Subcutaneous abdominal adipose tissue (tissue), 5 donors: Measurements from ENCODE around the gene DMAP1.

Source experiments
- H3K27ac ChIP-seq: one replicate; pipeline ENCODE4 v1.7.0; 2013; ENCODE audit warnings: low read depth, mild to moderate bottlenecking, inconsistent platforms, low read length, moderate library complexity
- H3K27me3 ChIP-seq, 5 donors: one replicate each; pipeline ENCODE4 v1.7.0; 2013; ENCODE audit warnings: low read length in 5 of 5, inconsistent platforms in 1 of 5; ENCODE audit not compliant: control insufficient read depth in 5 of 5, insufficient read depth in 4 of 5
- H3K36me3 ChIP-seq, 5 donors: one replicate each; pipeline ENCODE4 v1.7.0; 2013; ENCODE audit warnings: low read length in 5 of 5; ENCODE audit not compliant: control insufficient read depth in 5 of 5, insufficient read depth in 5 of 5
- H3K4me1 ChIP-seq, 5 donors: one replicate each; pipeline ENCODE4 v1.7.0; 2013; ENCODE audit warnings: low read length in 5 of 5, mild to moderate bottlenecking in 3 of 5, moderate library complexity in 1 of 5; ENCODE audit not compliant: control insufficient read depth in 5 of 5, insufficient read depth in 5 of 5
- H3K4me3 ChIP-seq, 5 donors: one replicate each; pipeline ENCODE4 v1.7.0; 2013; ENCODE audit warnings: low read length in 5 of 5, low read depth in 1 of 5
- H3K9ac ChIP-seq, 5 donors: one replicate each; pipeline ENCODE4 v1.7.0; 2013; ENCODE audit warnings: low read length in 5 of 5, mild to moderate bottlenecking in 4 of 5, moderate library complexity in 3 of 5
- H3K9me3 ChIP-seq, 5 donors: one replicate each; pipeline ENCODE4 v1.7.0; 2013; ENCODE audit warnings: low read length in 5 of 5; ENCODE audit not compliant: control insufficient read depth in 5 of 5
- donor health status: healthy.
- donor health status: healthy.
- donor health status: healthy.
- donor health status: healthy.
- donor health status: healthy.

Gene DMAP1

GRCh38 chr1:44239331-44239960 is 26.2 kb downstream of the DMAP1 start:
- Histone ChIP-seq H3K9ac (peak overlapping the region in 2 of 5 donors; percentile 37 to 66), H3K4me3 (no peak overlapping the region), H3K36me3 (peaks cover 0 to 31% (median 12%) of the 10 kb centered on the region in 5 donors), H3K27me3 (no peaks in the 10 kb centered on the region), H3K4me1 (peaks cover 5 to 38% (median 31%) of the 10 kb centered on the region in 5 donors), H3K9me3 (no peaks in the 10 kb centered on the region), H3K27ac (peak overlapping the region; percentile 61)

DNA sequence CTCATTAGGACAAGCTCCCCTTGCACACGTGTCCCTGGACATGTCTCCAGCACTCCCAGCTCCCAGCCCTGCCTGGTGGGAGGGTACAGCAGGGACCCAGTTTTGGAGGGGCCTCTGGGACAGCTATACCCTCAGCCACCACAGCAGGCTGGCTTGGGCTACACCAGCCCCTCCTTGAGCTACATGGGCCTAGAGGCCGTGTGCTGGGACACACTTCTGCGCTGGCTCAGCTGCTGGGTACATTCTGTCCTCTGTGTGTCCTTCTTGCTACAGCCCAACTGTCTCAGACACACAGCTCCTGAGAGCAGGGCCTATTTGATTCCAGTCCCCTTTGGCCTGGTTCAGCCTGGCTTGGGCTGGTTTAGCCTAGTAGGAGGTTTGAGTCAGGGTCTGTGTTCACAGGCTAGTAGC is 26.7 kb downstream of the DMAP1 start:
- Histone ChIP-seq H3K4me1 (peaks cover 5 to 38% (median 31%) of the 10 kb centered on the region in 5 donors), H3K9ac (peak overlapping the region in 2 of 5 donors; percentile 61 to 66), H3K27ac (peak overlapping the region; percentile 61), H3K9me3 (no peaks in the 10 kb centered on the region), H3K4me3 (no peak overlapping the region), H3K27me3 (no peaks in the 10 kb centered on the region), H3K36me3 (peaks cover 0 to 31% (median 13%) of the 10 kb centered on the region in 5 donors)

DNA sequence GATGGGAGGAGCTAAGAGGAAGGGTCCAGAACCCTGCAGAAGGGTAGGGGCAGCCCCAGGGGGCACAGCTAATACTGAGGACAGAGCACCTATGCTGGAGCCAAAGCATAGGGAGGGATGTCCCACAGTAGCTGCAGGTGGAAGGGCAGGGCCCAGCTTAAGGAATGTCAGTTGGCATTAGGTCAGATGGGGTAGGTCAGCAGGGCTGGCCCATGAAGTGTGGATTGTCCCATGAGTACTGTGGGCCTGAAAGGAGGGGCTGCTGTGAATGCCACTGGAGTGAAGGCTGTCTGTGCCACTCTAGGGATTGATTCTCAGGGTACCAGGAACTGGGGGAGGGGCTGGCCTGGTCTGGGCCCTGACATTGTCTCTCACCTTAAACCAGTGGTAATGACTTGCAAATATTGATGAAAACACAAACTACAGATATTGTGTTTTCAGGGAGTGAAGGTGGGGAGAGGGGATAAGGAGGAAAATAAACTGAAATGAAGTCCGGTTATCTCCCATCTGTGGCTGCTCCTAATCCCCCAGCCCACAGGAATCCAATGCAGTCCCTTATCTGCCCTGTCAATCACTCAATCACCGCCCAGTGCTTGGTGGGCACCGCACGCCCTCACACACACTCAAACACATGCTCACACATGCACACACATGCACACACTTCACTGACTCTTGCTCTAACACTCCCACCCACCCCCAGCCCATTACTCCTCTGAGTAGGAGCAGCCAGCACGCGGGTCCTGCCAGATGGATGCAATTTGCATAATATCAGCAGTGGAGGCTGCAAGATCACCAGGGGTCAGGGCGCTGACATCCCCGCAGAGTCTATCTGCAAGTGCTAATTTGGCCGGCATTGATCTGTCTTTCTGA is 27.8 kb downstream of the DMAP1 start:
- Histone ChIP-seq H3K9me3 (no peaks in the 10 kb centered on the region), H3K4me1 (peaks cover 5 to 38% (median 31%) of the 10 kb centered on the region in 5 donors), H3K27me3 (no peaks in the 10 kb centered on the region), H3K9ac (peak overlapping the region in 2 of 5 donors; percentile 8 to 61), H3K27ac (peak overlapping the region; percentile 61), H3K4me3 (no peak overlapping the region), H3K36me3 (peaks cover 0 to 31% (median 13%) of the 10 kb centered on the region in 5 donors)

- no peak overlapping the region for H3K9ac ChIP-seq
- no peak overlapping the region for H3K4me3 ChIP-seq
- peaks cover 5 to 36% (median 31%) of the 10 kb centered on the region in 5 donors for H3K4me1 ChIP-seq
- no peaks in the 10 kb centered on the region for H3K27me3 ChIP-seq
- no peak overlapping the region for H3K27ac ChIP-seq
- no peaks in the 10 kb centered on the region for H3K9me3 ChIP-seq
- H3K36me3 ChIP-seq, result peaks cover 0 to 45% (median 20%) of the 10 kb centered on the region in 5 donors
Observed at GRCh38 chr1:44242746-44243145, 29.5 kb downstream of the DMAP1 start.

DNA sequence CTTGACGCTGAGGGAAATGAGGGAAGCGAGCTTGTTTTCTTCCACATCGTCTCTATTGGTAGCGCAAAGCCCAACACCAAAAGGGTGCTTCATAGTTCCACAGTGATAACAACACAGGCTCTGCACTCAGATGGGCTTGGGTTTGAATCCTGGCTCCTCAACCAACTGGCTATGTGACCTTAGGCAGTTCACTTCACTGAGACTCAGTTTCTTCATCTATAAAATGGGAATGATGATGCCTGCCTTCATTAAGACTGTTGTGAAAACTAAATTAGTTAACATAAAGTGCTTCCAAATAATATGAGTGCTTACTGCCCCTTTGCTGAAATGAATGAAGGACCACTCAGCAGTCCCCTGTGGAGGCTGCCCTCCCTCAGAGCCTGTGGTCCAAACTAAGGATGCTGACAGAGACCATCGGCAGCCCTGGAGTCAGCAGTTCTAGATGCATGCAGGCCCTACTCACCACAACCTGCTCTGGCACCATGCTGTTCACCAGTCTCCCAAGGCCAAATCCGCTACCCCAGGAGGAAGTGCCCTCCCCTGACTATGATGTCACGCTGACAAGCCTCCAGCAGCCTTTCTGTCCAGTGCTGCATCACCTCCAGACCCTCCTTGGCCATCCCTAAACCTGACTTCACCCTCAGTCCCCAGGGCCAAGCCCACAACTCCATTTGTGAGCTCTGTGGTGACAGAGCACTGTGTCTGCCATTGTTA is 30.7 kb downstream of the DMAP1 start:
- no peak overlapping the region for H3K27ac ChIP-seq
- peaks cover 0 to 48% (median 22%) of the 10 kb centered on the region in 5 donors for H3K36me3 ChIP-seq

DNA sequence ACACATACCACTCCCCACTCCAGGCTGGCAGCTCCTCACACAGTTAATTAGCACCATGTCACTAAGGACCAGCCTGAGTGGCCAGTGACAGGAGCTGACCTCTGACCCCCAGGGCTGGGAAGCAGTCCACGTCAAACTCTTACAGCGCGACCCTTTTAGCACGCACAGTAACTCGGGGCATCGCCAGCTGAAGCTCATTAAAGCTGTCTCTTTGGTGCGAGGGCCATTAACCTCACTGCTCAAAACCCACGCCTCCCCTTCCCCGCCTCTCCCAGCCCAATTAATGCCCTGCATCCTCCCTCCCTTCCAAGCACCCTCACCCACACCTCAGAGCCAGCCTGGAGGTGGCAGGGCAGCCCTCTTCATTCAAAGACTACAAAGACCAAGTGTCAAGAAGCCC is 31.7 kb downstream of the DMAP1 start:
- Histone ChIP-seq H3K27ac (no peak overlapping the region), H3K4me1 (peaks cover 5 to 16% (median 14%) of the 10 kb centered on the region in 5 donors), H3K27me3 (no peaks in the 10 kb centered on the region), H3K9me3 (no peaks in the 10 kb centered on the region), H3K4me3 (no peak overlapping the region), H3K36me3 (peaks cover 0 to 45% (median 22%) of the 10 kb centered on the region in 5 donors), H3K9ac (no peak overlapping the region)

More for the DNA sequence above, 30.7 kb downstream of the DMAP1 start:
- no peaks in the 10 kb centered on the region for H3K9me3 ChIP-seq
- no peak overlapping the region for H3K9ac ChIP-seq
- H3K4me3 ChIP-seq, result no peak overlapping the region
- peaks cover 5 to 27% (median 25%) of the 10 kb centered on the region in 5 donors for H3K4me1 ChIP-seq
- no peaks in the 10 kb centered on the region for H3K27me3 ChIP-seq

- peak overlapping the region in 1 of 5 donors; percentile 8 for H3K9ac ChIP-seq
- peaks cover 0 to 56% (median 25%) of the 10 kb centered on the region in 5 donors for H3K36me3 ChIP-seq
- no peak overlapping the region for H3K27ac ChIP-seq
- H3K4me3 ChIP-seq, result no peak overlapping the region
- no peaks in the 10 kb centered on the region for H3K4me1 ChIP-seq
- no peaks in the 10 kb centered on the region for H3K27me3 ChIP-seq
- no peaks in the 10 kb centered on the region for H3K9me3 ChIP-seq
Observed at GRCh38 chr1:44246806-44247205, 33.5 kb downstream of the DMAP1 start.

- Histone ChIP-seq H3K9me3 (no peaks in the 10 kb centered on the region), H3K36me3 (peaks cover 0 to 47% (median 12%) of the 10 kb centered on the region in 5 donors), H3K27ac (no peak overlapping the region), H3K4me1 (no peaks in the 10 kb centered on the region), H3K4me3 (no peak overlapping the region), H3K9ac (no peak overlapping the region), H3K27me3 (no peaks in the 10 kb centered on the region)
Observed at GRCh38 chr1:44249543-44249942, 36.3 kb downstream of the DMAP1 start.

- H3K36me3 ChIP-seq, result peaks cover 0 to 45% (median 12%) of the 10 kb centered on the region in 5 donors
- no peak overlapping the region for H3K4me3 ChIP-seq
- H3K4me1 ChIP-seq, result no peaks in the 10 kb centered on the region
- no peaks in the 10 kb centered on the region for H3K27me3 ChIP-seq
- no peak overlapping the region for H3K9ac ChIP-seq
- H3K9me3 ChIP-seq, result no peaks in the 10 kb centered on the region
- H3K27ac ChIP-seq, result no peak overlapping the region
Observed at GRCh38 chr1:44250068-44250781, 37.0 kb downstream of the DMAP1 start.
